ENCODE data around the gene UBE2R2.

UBE2R2 gene

DNA sequence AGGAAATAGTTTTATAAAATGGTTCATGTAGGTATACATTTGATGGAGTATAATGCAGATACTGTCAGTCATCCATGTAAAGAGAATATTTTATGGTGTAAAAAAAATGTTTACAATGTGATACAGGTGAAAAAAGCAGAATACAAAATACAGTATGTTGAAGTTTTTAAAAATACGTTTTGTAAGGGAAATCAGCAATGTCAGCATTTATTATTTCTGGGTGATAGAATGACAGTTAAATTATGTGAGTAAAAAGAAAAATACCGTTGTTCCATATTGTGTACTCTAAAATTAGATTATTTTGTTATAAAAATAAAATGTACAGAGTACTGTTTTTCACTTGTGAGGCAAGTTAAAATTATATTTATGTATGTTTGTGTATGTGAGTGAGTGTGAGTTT lies 69.0 kb downstream of the UBE2R2 start:
- no peak for DNase-seq

DNA sequence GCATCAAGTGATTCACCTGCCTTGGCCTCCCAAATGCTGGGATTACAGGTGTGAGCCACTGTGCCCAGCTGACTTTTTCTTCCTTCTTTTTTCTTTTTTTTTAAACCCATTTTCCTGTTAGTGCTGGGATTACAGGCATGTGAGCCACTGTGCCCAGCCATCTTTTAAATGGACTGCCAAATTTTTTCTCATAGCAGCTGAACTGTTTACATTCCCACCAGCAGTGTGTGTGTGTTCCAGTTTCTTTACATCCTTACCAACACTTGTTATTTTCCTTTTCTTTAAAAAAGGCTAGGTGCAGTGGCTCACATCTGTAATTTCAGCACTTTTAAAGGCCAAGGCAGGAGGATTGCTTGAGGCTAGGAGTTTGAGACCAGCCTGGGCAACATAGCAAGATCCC lies 76.9 kb downstream of the UBE2R2 start:
- no peak for DNase-seq

GRCh38 chr9:33894316-33894715 lies 77.4 kb downstream of the UBE2R2 start:
- DNase-seq, result no peak

- DNase-seq, result no peak
Observed at GRCh38 chr9:33903157-33903780, 86.3 kb downstream of the UBE2R2 start.

GRCh38 chr9:33905137-33905536 lies 88.2 kb downstream of the UBE2R2 start:
- no peak for DNase-seq

DNA sequence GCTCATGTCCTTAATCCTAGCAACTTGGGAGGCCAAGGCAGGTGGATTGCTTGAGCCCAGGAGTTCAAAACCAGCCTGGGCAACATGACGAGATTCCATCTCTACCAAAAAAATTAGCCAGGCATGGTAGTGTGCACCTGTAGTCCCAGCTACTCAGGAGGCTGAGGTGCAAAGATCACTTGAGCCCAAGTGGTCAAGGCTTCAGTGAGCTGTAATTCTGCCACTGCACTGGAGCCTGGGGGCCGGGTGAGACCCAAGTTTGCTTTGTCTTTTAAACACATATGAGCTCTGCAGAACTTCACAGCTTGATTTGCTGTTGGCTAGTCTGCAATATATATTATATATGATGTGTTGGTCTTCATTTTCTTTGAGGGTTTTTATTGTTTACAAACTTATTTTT lies 89.8 kb downstream of the UBE2R2 start:
- DNase-seq, result no peak

DNA sequence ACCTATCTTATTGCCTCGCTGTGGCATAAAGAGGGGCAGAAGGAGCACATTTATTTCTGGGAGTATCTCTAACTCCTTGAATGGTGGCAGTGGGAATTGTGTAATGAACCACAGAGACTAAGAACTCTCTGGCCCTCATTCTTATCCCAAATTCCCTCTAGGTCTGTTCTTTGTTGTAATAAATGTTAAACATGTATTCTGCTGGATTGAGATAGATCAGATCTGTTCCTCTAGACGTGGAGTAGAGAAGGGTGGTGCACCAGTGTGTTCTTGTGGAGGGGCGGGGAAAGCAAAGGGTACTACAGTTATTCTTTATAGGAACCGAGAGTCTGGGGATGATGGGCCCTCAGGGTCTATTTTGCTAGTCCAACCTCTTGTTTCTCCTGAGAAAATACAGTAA lies 90.4 kb downstream of the UBE2R2 start:
- DNase-seq, result no peak

GRCh38 chr9:33908114-33908513 lies 91.2 kb downstream of the UBE2R2 start:
- no peak for DNase-seq

DNA sequence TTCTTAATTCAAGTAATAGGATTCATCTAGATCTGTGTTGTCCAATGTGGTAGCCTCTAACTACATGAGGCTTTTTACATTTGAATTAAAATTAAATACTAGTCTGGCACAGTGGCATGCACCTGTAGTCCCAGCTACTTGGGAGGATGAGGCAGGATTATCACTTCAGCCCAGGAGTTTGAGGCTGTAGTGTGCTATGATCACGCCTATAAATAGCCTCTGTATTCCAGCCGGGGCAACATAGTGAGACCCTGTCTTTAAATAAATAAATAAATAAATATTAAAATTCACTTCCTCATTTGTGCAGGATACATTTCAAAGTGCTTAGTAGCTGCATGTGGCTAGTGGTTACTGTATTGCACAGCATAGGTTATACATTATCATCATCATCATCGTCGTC lies 91.8 kb downstream of the UBE2R2 start:
- DNase-seq, result no peak

DNA sequence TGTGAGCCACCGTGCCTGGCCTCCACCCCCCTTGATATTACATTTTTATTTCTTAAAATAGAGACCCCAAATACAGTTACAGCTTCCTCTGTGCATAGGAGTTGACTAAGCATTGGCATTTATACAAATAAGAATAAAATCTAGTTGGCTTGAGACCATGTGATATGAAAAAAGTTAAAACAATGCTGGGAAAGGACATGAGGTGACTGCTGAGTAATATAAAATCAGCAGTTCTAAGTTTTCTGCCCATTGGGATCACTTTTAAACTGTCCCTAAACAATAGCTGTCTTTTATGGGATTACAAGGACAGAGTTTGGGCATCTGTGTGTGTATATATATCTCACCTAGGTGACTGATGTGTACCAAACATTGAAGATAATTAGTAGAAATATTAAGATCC lies 96.6 kb downstream of the UBE2R2 start:
- DNase-seq, result no peak

GRCh38 chr9:33914887-33915628 lies 98.1 kb downstream of the UBE2R2 start:
- no peak for DNase-seq

DNA sequence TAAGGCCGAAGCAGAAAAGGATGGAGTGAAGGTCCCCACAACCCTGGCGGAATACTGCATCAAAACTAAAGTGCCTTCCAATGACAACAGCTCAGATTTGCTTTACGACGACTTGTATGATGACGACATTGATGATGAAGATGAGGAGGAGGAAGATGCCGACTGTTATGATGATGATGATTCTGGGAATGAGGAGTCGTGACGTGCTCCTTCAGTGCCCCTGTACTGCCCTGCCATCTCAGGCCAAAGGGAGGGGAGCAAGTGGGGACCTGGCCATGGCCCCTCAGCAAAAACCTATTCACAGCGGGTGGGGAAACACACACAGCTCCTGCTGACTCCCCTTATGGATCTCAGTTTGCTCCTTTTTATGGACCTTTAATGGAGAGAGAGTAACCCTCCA lies 100.1 kb downstream of the UBE2R2 start:
- DNase-seq, result no peak

- no peak for DNase-seq
Observed at GRCh38 chr9:33919276-33919897, 102.4 kb downstream of the UBE2R2 start.

DNA sequence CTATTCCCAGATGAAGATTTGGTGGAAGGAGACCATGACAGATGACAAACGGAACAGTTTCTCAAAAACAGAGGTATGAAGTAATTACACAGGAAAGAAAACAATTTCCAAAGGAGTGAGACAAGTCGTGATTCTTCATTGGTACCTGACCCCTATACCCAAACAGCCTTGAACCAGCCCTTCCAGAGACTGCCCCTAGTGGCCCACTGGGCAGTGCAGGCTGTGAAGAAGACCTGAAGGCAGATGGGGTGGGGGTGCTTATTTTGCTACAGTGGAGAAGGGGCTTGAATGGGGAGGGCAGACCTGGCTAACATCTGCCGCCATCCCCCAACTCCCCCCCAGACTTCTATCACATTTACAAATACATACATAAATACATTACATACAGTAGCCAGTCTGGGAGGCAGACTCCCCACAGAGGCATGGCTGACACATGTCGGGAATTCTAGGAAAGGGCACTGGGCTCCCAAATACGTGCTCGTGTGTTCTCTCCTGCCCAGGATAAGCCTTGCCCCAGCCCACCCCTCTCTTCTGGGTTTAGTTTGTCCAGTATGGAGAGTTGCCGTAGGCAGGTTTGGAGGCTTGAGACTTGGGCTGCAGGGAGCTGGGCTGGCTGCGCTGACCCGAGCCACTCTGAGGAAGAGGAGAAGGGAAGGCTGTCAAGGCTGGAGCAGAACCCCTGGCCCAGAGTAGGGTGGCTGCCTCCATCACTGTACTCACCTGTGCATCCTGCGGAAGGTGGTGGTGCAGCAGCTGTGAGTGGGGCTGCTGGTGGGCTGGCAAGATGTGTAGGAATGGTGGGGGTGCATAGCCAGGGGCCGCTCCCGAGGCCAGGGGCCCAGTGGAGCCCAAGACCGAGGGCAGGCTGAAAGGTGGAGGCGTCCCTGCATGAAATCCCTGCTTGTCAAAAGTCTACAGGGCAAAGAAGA lies 105.3 kb downstream of the UBE2R2 start:
- no peak for DNase-seq

DNA sequence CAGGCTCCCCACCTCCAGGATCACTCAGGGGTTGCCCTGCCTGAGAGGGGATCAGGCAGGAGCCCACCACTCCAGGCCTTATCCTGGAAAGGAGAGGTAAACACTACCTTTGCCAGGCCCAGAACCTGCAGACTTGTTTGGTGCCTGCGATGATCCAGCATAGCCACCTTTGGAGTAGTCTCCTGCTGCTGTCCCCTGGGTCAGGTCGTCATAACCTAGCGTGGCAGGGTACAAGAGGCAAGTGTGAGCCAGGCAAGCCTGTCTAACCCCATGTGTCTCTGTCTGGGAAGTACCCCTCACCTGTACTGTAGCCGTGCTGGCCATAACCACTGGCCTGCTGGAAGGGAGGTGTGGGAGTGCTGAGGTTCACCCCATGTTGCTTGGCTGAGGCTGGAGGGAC lies 106.1 kb downstream of the UBE2R2 start:
- no peak for DNase-seq

GRCh38 chr9:33923998-33924701 lies 107.2 kb downstream of the UBE2R2 start:
- DNase-seq, result no peak

GRCh38 chr9:33924978-33925797 lies 108.2 kb downstream of the UBE2R2 start:
- DNase-seq, result no peak

GRCh38 chr9:33926746-33927485 lies 110.0 kb downstream of the UBE2R2 start:
- DNase-seq, result no peak

DNA sequence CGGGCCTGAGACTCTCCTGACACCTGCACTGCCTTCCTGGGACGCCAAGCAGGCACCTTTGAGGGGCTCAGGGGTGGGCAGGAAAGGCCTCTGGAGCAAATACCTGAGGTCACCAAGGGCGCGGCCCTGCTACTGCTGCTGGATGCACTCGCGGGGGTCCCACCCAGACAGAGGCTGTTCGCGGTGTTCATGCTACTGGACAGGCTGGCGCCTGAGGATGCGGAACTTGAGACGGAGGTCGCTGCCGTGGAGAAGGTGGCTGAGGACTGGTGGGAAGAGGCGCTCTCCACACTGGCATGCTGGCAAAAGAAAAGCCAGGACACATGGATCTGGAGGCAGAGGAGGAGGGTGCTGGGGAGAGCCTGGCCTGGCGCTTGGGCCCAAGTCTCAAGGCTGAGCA lies 110.7 kb downstream of the UBE2R2 start:
- DNase-seq, result no peak

- no peak for DNase-seq
Observed at GRCh38 chr9:33931326-33931725, 114.4 kb downstream of the UBE2R2 start.

Measured in NCI-H446 treated with DMSO at 0.1 percent for 48 hours (cell line).